Thyroid gland (tissue), 4 donors: ENCODE data around the gene ALDH1L1. TPM values are rescaled to one million over a fixed set of nuclear protein-coding genes. Genes with fewer than 3 reads are reported as not detected.

Experiments used
- DNase-seq, 2 donors: peaks; one replicate each; pipeline ENCODE4 v3.0.0-alpha.2; 2019
- H3K27ac ChIP-seq, 3 donors: fragments of 200-600 bp; sonication (generic); 1 replicate in 2 of 3; 2 replicates in 1 of 3; pipeline ENCODE4 v1.5.1; 2016 to 2019; ENCODE audit warnings: mild to moderate bottlenecking in 1 of 3, moderate library complexity in 1 of 3
- H3K27me3 ChIP-seq: fragments of 200-600 bp; sonication (generic); one replicate; pipeline ENCODE4 v1.5.1; 2019
- H3K36me3 ChIP-seq, 2 donors: fragments of 200-600 bp; sonication (generic); one replicate each; pipeline ENCODE4 v1.5.1; 2016 to 2019
- H3K4me1 ChIP-seq, 2 donors: fragments of 200-600 bp; sonication (generic); one replicate each; pipeline ENCODE4 v1.5.1; 2017 to 2019
- H3K4me3 ChIP-seq, 3 donors: fragments of 200-600 bp; sonication (generic); replicated peaks in 1 of 3; 1 replicate in 2 of 3; 2 replicates in 1 of 3; pipeline ENCODE4 v1.5.1; 2016; ENCODE audit warnings: mild to moderate bottlenecking in 1 of 3
- H3K9me3 ChIP-seq: fragments of 200-600 bp; sonication (generic); one replicate; pipeline ENCODE4 v1.5.1; 2017
- POLR2A ChIP-seq, 2 donors: fragments of 450-650 bp; IDR thresholded peaks; one replicate each; pipeline ENCODE4 v1.6.1; 2017; ENCODE audit warnings: antibody characterized with exemption in 2 of 2, mild to moderate bottlenecking in 2 of 2, moderate library complexity in 1 of 2
- WGBS, 2 donors: methylation state at CpG; one replicate each; pipeline ENCODE4 v1.1.5; 2017; 5-methylcytosine and 5-hydroxymethylcytosine counted together
- intact Hi-C: fragments of 100-400 bp; cut with DNase I; formaldehyde crosslinking; loops from one replicate; pipeline ENCODE4 v1.15.1; 2023
- total RNA-seq, 4 donors: library from RNA; depleted of rRNA; stranded (reverse); fragments of >200 nt; gene quantifications; one replicate each; pipeline ENCODE4 v1.2.3, GENCODE V29; 2016
- TF ChIP-seq, protein P1 (sequence below), 6 experiments: fragments of 200-600 bp in 3 of 6; fragments of 450-650 bp in 3 of 6; sonication (generic) in 3 of 6; IDR thresholded peaks; one replicate each; pipeline ENCODE4 v1.5.1; 2016 to 2019; ENCODE audit warnings: antibody characterized with exemption in 6 of 6, mild to moderate bottlenecking in 2 of 6, inconsistent platforms in 1 of 6, moderate library complexity in 1 of 6

Gene ALDH1L1
- total RNA-seq, 4 donors from 2014 or later = 2.1 to 12.1 (median 6.1) TPM

DNA sequence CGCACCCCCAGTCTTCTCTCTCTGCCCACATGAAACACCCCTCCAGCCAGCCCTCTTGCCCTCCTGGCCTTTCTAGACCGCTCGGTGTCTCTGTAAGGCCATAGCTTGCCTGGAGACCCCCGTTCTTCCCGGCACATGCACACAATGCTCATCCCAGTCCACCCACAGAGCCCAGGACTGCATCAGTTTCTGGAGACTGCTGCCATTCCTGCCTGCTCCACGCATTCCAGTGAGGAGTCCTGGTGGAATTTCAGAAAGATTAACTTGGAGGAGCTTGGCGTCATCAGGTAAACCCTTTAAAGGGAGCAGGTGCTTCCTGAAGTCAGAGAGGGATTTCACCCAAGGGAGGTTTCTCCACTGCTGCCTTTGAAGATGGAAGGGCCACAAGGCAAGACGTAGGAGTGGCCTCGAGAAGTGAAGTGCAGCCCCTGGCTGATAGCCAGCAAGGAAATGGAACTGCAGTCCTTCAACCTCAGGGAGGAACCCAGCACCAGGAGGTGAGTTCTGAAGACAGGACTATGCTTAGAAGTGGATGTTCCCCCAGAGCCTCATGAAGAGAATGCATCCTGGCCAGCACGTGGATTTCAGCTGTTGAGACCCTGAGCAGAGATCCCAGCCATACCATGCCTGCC lies 115.6 kb downstream of the ALDH1L1 start:
- TF ChIP-seq, protein P1, sequence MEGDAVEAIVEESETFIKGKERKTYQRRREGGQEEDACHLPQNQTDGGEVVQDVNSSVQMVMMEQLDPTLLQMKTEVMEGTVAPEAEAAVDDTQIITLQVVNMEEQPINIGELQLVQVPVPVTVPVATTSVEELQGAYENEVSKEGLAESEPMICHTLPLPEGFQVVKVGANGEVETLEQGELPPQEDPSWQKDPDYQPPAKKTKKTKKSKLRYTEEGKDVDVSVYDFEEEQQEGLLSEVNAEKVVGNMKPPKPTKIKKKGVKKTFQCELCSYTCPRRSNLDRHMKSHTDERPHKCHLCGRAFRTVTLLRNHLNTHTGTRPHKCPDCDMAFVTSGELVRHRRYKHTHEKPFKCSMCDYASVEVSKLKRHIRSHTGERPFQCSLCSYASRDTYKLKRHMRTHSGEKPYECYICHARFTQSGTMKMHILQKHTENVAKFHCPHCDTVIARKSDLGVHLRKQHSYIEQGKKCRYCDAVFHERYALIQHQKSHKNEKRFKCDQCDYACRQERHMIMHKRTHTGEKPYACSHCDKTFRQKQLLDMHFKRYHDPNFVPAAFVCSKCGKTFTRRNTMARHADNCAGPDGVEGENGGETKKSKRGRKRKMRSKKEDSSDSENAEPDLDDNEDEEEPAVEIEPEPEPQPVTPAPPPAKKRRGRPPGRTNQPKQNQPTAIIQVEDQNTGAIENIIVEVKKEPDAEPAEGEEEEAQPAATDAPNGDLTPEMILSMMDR (IDR thresholded peaks at IDR 0.05) = no peak
- no peak for TF ChIP-seq POLR2A (IDR thresholded peaks at IDR 0.05)
- Histone ChIP-seq H3K4me1 (no peaks in the 10 kb centered on the region), H3K9me3 (no peaks in the 10 kb centered on the region), H3K36me3 (no peaks in the 10 kb centered on the region), H3K27ac (no peak overlapping the region), H3K27me3 (no peaks in the 10 kb centered on the region), H3K4me3 (no peak overlapping the region)
- WGBS, 2 donors = 63 to 70% methylated on average over 10 of the region's 10 CpGs
- intact Hi-C loops = no loop called here
- DNase-seq = peak; percentile 34 to 38

DNA sequence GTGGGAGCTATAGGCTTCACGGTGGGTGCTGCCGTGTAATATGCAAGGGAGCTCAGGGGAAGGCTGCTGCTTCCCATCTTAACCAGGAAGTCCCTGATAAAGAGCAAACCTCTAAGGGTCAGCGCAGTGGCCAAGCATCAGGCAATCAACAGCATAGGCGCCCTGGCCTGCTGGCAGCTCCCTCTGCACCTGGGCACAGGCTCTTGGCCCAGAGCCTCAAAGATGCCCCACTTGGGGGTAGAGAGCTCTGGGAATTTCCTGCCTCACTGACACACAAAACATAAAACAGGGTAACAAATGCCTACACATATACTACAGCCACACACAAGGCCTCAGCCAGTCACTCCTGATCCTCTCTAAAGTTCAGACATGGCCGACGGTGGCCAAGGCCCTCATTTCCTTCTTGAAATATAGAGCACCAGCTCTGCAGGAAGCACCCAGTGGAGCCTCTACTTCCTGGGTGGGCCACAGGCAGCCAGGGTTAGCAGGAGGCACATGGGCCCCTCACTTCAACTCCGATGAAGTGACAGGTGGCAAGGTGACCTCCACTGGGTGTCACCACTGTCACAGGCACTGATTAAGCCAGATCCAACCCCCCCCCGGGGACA lies 116.9 kb downstream of the ALDH1L1 start:
- no peak overlapping the region for H3K4me3 ChIP-seq
- no peaks in the 10 kb centered on the region for H3K36me3 ChIP-seq
- whole genome bisulfite sequencing, 2 donors = 83 to 91% methylated on average over 5 to 6 of the region's 8 CpGs
- H3K9me3 ChIP-seq = no peaks in the 10 kb centered on the region
- no peak for DNase-seq
- no peak for TF ChIP-seq POLR2A (IDR thresholded peaks at IDR 0.05)
- TF ChIP-seq, protein P1 (IDR thresholded peaks at IDR 0.05) = no peak
- no peaks in the 10 kb centered on the region for H3K27me3 ChIP-seq
- H3K4me1 ChIP-seq = no peaks in the 10 kb centered on the region
- H3K27ac ChIP-seq = no peak overlapping the region
- intact Hi-C loops = no loop called here

DNA sequence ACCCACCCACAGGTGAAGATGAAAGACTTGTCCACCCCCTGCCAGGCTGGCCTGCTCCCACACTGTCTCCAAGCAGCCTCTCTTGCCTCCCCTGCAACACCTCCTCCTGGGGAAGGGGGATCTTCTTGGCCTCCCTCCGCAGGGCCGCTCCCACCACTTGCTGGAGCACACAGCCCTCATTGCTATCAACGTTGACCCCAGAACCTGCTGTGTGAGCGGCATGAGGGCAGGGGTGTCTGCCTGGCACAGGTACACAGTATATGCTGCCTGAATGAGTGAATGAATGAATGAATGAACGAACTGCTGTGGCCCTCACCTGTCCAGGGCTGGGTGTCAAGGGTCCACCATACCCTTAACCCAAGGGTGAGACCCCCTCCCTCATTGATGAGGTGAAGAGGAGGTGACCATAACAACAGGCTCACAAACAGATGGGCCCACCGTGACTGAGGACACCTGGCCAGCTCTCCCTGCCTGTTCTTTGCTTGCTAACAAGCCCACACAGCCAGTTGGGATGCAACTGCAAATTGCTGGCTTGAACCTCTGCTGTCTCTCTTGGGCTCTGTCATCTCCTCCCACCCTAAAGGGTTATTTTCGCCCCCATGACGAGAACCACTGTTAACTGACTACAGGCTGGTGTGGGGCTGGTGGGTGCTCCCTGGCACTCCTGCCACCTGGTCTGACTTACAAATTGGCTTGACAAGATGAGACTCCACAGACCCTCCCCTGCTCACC lies 118.9 kb downstream of the ALDH1L1 start:
- TF ChIP-seq, protein P1 (IDR thresholded peaks at IDR 0.05) = no peak
- no peak for TF ChIP-seq POLR2A (IDR thresholded peaks at IDR 0.05)
- Histone ChIP-seq H3K4me1 (no peaks in the 10 kb centered on the region), H3K4me3 (no peak overlapping the region), H3K27me3 (no peaks in the 10 kb centered on the region), H3K27ac (no peak overlapping the region), H3K36me3 (no peaks in the 10 kb centered on the region), H3K9me3 (no peaks in the 10 kb centered on the region)
- intact Hi-C loops = no loop called here
- no peak for DNase-seq
- 86 to 89% methylated on average over 8 of the region's 8 CpGs for WGBS, 2 donors

GRCh38 chr3:126060613-126061145 lies 119.7 kb downstream of the ALDH1L1 start:
- H3K27me3 ChIP-seq = no peaks in the 10 kb centered on the region
- H3K9me3 ChIP-seq = no peaks in the 10 kb centered on the region
- WGBS, 2 donors = 94 to 96% methylated on average over 7 of the region's 7 CpGs
- H3K4me1 ChIP-seq = no peaks in the 10 kb centered on the region
- TF ChIP-seq, protein P1 (IDR thresholded peaks at IDR 0.05) = no peak
- TF ChIP-seq POLR2A (IDR thresholded peaks at IDR 0.05) = no peak
- no peak overlapping the region for H3K27ac ChIP-seq
- no peak for DNase-seq
- no peaks in the 10 kb centered on the region for H3K36me3 ChIP-seq
- H3K4me3 ChIP-seq = no peak overlapping the region
- intact Hi-C loops = no loop called here

DNA sequence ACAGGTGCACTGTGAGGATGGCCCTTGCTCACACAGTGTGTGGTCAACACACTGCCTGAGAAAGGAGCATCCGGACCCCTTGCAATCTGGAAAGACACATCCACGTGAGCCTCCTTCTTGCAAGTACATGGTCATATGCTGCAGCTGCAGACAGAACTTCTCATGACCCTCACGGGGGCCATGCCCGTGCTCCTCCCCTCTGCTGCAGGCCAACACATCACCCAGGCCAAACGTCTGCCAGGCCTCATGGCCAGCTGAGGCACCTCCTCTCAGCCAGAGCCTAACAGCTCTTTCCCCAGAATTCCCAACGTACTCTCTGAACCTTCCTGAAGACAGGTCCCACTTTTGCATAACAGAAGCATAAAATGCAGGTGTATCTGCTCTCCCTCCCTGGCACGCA lies 121.7 kb downstream of the ALDH1L1 start:
- H3K9me3 ChIP-seq = no peaks in the 10 kb centered on the region
- TF ChIP-seq, protein P1 (IDR thresholded peaks at IDR 0.05) = no peak
- no peak for TF ChIP-seq POLR2A (IDR thresholded peaks at IDR 0.05)
- no peak overlapping the region for H3K27ac ChIP-seq
- intact Hi-C loops = no loop called here
- no peaks in the 10 kb centered on the region for H3K4me1 ChIP-seq
- no peak for DNase-seq
- H3K4me3 ChIP-seq = no peak overlapping the region
- H3K36me3 ChIP-seq = no peaks in the 10 kb centered on the region
- WGBS, 2 donors = 80 to 91% methylated on average over 7 of the region's 7 CpGs
- no peaks in the 10 kb centered on the region for H3K27me3 ChIP-seq
